Measurements from ENCODE around the gene SLC6A9. TPM values are rescaled to one million over a fixed set of nuclear protein-coding genes. Genes with fewer than 3 reads are reported as not detected.
A peak's percentile ranks its signal among the peaks of the same experiment; 100 is the strongest.

The SLC6A9 gene
- total and polyA plus RNA-seq, 2 of the 8 experiments (the other 6 are each of a cell fraction or from before 2014, with no cell fraction given) = 20.2 to 24.2 TPM

DNA sequence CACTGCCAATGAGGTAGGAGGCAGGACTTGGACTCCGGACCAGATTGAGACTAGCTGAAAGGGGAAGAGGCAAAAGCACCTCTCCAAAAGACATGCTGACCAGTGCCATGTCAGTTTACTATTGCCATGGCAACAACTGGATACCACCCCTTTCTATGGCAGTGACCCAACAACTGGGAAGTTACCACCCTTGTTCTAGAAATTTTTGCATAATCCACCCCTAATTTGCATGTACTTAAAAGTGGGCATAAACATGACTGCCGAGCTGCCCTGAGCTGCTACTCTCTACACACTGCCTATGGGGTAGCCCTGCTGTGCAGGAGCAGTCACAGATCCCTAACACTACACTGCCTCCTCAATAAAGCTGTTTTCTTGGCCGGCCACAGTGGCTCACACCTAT, 19.0 kb upstream of the SLC6A9 start:
- 73% methylated on average over 3 of the region's 3 CpGs; no CpG with 5 or more reads in 1 of the 2 experiments for WGBS, 2 experiments (ENCODE audit: extremely low coverage in 1 of 2, insufficient coverage in 1 of 2, insufficient read length in 1 of 2, insufficient replicate concordance in 2 of 2, low coverage in 1 of 2, low lambda C conversion rate in 2 of 2, missing lambda C conversion rate in 1 of 2)
- peak; percentile 36 for FAIRE-seq
- H3K56ac ChIP-seq (replicated peaks; ENCODE audit: insufficient read length, low read depth, low read length) = no peak overlapping the region
- no peak overlapping the region for H2BK5ac ChIP-seq (ENCODE audit: low read depth, low read length)
- no peak overlapping the region for H3K4me3 ChIP-seq (ENCODE audit: extremely low read depth in 1 of 4, insufficient read depth in 2 of 4, low read depth in 3 of 4, low read length in 4 of 4)
- no peak overlapping the region for H3K4ac ChIP-seq (replicated peaks; ENCODE audit: insufficient read length, low read depth, low read length)
- no peak overlapping the region for H2BK15ac ChIP-seq (ENCODE audit: low read length)
- H2BK120ac ChIP-seq (replicated peaks; ENCODE audit: low read depth, low read length) = no peak overlapping the region
- H3K4me2 ChIP-seq (ENCODE audit: insufficient read depth in 1 of 2, low read depth in 2 of 2, low read length in 2 of 2) = no peak overlapping the region
- H4K8ac ChIP-seq (ENCODE audit: extremely low read depth, insufficient read depth, low read length) = no peak overlapping the region
- H3K9ac ChIP-seq (replicated peaks in 1 of 4; ENCODE audit: extremely low read depth in 1 of 4, low read depth in 3 of 4, low read length in 3 of 4) = no peak overlapping the region
- H3K14ac ChIP-seq (ENCODE audit: insufficient read length) = no peak overlapping the region
- CTCF ChIA-PET (ENCODE audit: partially characterized antibody) = interaction anchor here (0.9 to 16.4 kb wide), 7 partner anchors 16 to 166 kb away, joined by 3 to 478 read pairs (median 3); partner anchors contain the start of genes CCDC24 and SLC6A9
- TF ChIP-seq HDAC6 (IDR thresholded peaks at IDR 0.05; ENCODE audit: low read depth, low read length) = no peak
- TF ChIP-seq, protein P1, sequence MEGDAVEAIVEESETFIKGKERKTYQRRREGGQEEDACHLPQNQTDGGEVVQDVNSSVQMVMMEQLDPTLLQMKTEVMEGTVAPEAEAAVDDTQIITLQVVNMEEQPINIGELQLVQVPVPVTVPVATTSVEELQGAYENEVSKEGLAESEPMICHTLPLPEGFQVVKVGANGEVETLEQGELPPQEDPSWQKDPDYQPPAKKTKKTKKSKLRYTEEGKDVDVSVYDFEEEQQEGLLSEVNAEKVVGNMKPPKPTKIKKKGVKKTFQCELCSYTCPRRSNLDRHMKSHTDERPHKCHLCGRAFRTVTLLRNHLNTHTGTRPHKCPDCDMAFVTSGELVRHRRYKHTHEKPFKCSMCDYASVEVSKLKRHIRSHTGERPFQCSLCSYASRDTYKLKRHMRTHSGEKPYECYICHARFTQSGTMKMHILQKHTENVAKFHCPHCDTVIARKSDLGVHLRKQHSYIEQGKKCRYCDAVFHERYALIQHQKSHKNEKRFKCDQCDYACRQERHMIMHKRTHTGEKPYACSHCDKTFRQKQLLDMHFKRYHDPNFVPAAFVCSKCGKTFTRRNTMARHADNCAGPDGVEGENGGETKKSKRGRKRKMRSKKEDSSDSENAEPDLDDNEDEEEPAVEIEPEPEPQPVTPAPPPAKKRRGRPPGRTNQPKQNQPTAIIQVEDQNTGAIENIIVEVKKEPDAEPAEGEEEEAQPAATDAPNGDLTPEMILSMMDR (IDR thresholded peaks at IDR 0.05; ENCODE audit: control extremely low read depth in 1 of 3, insufficient read depth in 1 of 3, low read depth in 1 of 3, low read length in 3 of 3) = no peak
- TF ChIP-seq TEAD4 (IDR thresholded peaks at IDR 0.05; ENCODE audit: low read depth, low read length) = no peak
- TF ChIP-seq, protein P2, sequence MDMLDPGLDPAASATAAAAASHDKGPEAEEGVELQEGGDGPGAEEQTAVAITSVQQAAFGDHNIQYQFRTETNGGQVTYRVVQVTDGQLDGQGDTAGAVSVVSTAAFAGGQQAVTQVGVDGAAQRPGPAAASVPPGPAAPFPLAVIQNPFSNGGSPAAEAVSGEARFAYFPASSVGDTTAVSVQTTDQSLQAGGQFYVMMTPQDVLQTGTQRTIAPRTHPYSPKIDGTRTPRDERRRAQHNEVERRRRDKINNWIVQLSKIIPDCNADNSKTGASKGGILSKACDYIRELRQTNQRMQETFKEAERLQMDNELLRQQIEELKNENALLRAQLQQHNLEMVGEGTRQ (IDR thresholded peaks at IDR 0.05; ENCODE audit: low read length) = no peak
- POLR2A ChIA-PET (ENCODE audit: partially characterized antibody) = interaction anchor here (0.9 to 4.0 kb wide), 5 partner anchors 12 to 72 kb away, joined by 3 to 12 read pairs (median 3); partner anchors contain the start of gene SLC6A9
- no peaks in the 10 kb centered on the region for H3K79me2 ChIP-seq (ENCODE audit: control insufficient read depth in 1 of 2, insufficient read depth in 2 of 2, low read length in 2 of 2)
- H3K4me1 ChIP-seq (replicated peaks in 1 of 4; ENCODE audit: control insufficient read depth in 3 of 4, insufficient read depth in 4 of 4, low read length in 3 of 4) = peaks cover 0 to 3% (median under 1%) of the 10 kb centered on the region in 4 experiments; a peak in 1 of 7 replicates
- no peak overlapping the region for H3K27ac ChIP-seq (ENCODE audit: low read depth, low read length)
- no peak overlapping the region for H4K5ac ChIP-seq (ENCODE audit: insufficient read length, low read depth, low read length)
- no peaks in the 10 kb centered on the region for H3K79me1 ChIP-seq (ENCODE audit: low read depth, low read length)
- H3K27me3 ChIP-seq (replicated peaks in 1 of 4; ENCODE audit: control insufficient read depth in 3 of 4, extremely low read depth in 1 of 4, insufficient read depth in 3 of 4, low read length in 3 of 4) = peaks cover 0 to under 1% (median 0%) of the 10 kb centered on the region in 4 experiments; a peak in 2 of 7 replicates
- H2BK20ac ChIP-seq (ENCODE audit: low read length) = no peak overlapping the region
- no peaks in the 10 kb centered on the region for H3K23me2 ChIP-seq (ENCODE audit: low read depth, low read length)
- H3K9me3 ChIP-seq (ENCODE audit: insufficient read depth in 2 of 2, low read depth in 1 of 2, low read length in 1 of 2) = no peaks in the 10 kb centered on the region
- no peak overlapping the region for H2AK5ac ChIP-seq (ENCODE audit: low read depth, low read length)
- no peak overlapping the region for H3K23ac ChIP-seq (ENCODE audit: insufficient read length)
- no peaks in the 10 kb centered on the region for H4K20me1 ChIP-seq (replicated peaks in 1 of 2; ENCODE audit: control insufficient read depth in 1 of 2, insufficient read depth in 2 of 2, low read length in 2 of 2)
- H4K91ac ChIP-seq (replicated peaks; ENCODE audit: insufficient read length, low read length) = no peak overlapping the region
- H3K36me3 ChIP-seq (ENCODE audit: control insufficient read depth in 2 of 4, insufficient read depth in 4 of 4, low read length in 3 of 4) = no peaks in the 10 kb centered on the region
- no peak overlapping the region for H2AFZ ChIP-seq (ENCODE audit: low read length)
- no peak overlapping the region for H3K18ac ChIP-seq (ENCODE audit: extremely low read depth, low read length)
- DNase-seq (ENCODE audit: low read depth in 1 of 2, low spot score in 2 of 2) = no peak
- H2BK12ac ChIP-seq (ENCODE audit: low read depth, low read length) = no peak overlapping the region

All from H1 (cell line).